PFSK-1 (cell line): Measurements from ENCODE around the gene RPS6KA2.

Source experiments
- POLR2AphosphoS5 ChIP-seq: IDR thresholded peaks from 2 replicates; pipeline ENCODE4 v1.6.1; 2012; ENCODE audit warnings: low read depth, mild to moderate bottlenecking, control low read depth, low read length, moderate library complexity
- REST ChIP-seq, 2 experiments: IDR thresholded peaks; 2 replicates each; pipeline versions ENCODE4 v1.6.1 to v1.8.0; 2011 to 2012; ENCODE audit warnings: low read depth in 2 of 2, low read length in 2 of 2, control low read depth in 1 of 2, inconsistent platforms in 1 of 2, mild to moderate bottlenecking in 1 of 2, moderate library complexity in 1 of 2; ENCODE audit not compliant: insufficient read depth in 1 of 2
- TAF1 ChIP-seq: IDR thresholded peaks from 2 replicates; pipeline ENCODE4 v1.6.1; 2012; ENCODE audit warnings: low read length, control low read depth, borderline replicate concordance; ENCODE audit not compliant: insufficient read depth

DNA sequence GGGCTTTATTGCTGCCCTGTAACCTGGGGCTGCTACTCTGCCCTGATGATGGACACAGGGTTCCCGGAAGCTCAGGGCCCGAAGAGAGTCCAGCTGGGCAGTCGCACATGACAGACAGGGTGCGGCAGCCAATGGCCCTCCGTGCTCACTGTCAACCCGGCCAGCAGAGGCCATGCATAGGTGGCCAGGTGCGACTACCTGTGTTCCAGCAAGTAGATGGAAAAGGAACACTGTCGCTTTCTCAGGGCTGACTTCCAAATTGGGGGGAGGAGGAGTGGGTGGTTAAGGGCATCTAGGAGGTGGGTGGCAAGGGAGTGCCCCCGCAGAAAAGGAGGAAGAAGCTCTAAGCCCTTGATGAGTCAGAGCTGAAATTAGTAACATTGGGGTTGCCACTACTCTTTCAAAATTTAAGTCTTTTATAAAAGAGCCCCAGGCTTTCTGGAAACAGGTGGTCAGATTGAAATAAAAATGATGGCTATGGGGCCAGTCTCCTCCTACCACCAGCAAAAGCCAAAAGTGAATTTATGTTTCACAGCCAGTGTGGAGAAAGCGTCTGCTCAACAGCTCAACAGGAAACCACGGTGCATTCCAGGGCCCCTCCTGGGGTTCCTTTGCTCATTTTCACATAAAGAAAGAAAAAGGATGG lies 38.2 kb downstream of the RPS6KA2 start:
- TF ChIP-seq POLR2AphosphoS5 (no peak), TAF1 (no peak), REST (IDR thresholded peaks at IDR 0.05; ENCODE audit: insufficient read depth in 1 of 2, low read depth in 2 of 2, low read length in 2 of 2) (no peak)
